Activated CD8-positive, alpha-beta memory T cell treated with anti-CD3 and anti-CD28 coated beads, Interleukin-2, amount 50 U/mL, for 48 hours (primary cell): ENCODE measurements around the gene ANKS1B.

ENCODE experiments used
- DNase-seq: peaks from one replicate; pipeline ENCODE4 v3.0.0-alpha.2; 2020

Gene ANKS1B

DNA sequence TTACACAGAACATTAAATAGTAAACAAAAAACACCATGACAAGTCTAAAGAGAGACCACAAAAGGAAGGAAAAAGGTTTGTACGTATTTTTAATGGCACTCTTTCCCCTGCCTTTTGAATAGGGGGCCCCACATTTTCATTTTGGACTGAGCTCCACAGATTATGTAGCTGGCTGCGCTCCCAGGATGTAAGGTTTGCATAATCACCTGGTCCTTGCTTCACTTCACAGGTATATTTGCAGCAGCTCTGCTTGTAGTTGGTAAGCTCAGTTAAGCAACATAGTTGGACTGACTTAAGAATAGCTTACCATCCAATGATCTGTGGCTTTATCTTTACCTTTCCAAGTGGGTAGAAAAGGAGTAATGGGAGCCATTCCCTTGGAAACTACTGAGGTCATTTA lies 885.0 kb downstream of the ANKS1B start:
- no peak for DNase-seq

DNA sequence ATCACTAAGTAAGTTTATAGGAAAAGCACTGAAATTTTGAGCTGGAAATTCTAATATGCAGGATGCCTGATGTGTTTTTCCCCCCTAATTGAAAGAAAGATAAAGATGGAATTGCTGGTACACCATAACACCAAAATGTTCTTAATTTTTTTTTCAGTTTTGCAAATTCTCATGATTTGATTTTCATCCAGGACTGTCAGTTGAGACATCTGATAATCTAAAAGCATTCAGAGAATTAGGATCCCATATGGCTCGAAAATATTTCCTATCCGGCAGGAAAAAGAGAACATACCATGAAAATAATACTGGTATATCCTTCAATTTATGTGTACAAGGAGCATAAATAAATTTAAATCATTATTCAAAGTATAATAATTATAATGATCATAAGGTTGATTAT lies 887.6 kb downstream of the ANKS1B start:
- DNase-seq = no peak

GRCh38 chr12:99093166-99093565 lies 891.6 kb downstream of the ANKS1B start:
- no peak for DNase-seq

- no peak for DNase-seq
Measured at GRCh38 chr12:99092100-99092851, 892.5 kb downstream of the ANKS1B start.

GRCh38 chr12:99087278-99087677 lies 897.5 kb downstream of the ANKS1B start:
- DNase-seq = no peak

GRCh38 chr12:99079811-99080210 lies 904.9 kb downstream of the ANKS1B start:
- DNase-seq = no peak

DNA sequence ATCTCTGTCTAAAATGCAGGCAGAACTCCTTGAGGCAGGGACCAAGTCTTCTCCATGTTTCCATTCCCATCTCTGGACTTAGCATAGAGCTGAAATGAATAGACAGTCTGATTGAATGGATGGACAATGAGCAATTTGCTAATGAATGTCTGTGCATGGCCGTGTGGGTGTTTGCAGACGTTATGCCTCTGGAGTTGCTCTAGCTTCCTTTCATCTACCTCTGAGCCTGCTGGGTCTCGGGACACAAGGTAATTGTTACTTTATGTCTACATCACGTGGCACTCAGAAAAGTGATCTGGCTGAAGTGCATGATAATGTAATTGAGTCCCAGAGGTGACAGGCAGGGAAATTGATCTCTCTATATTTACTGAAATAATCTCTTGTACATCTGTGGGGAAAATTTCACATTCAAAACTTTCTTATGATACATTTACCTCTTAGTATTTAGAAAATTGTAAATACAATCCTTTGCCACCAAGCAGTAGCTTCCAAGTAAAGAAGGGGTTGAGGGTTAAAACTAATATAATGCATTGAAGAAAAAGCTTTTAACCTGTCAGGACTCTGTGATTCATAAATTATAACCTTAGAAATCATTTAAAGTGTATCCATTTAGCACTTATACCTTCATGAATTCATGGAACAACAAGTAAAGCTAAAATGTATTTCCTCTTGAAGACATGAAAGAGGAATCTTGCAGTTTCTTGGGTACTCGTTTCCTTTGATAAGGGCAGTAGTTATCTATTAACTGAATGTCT lies 915.6 kb downstream of the ANKS1B start:
- DNase-seq = no peak

- DNase-seq = no peak
Measured at GRCh38 chr12:99067171-99067785, 917.5 kb downstream of the ANKS1B start.

- no peak for DNase-seq
Measured at GRCh38 chr12:99066726-99067125, 918.0 kb downstream of the ANKS1B start.

DNA sequence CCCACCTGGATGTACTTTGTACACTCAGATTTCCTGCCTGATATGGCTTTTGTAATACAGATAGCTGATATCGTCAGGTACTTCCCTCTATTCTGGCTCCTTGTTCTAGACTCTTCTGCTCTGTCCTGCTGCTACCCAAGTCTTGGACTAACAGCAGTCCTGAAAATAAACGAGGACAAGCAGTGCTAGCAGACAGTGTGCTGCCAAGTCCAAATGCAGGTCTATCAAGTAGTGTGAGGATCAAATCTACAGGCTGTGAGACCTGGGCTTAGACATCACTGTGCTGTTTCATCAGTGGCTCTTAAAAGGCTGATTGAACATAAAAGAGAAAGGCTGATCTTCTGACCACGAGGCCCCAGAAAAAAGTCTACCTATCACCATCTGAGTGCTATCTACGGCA lies 921.6 kb downstream of the ANKS1B start:
- DNase-seq = no peak

DNA sequence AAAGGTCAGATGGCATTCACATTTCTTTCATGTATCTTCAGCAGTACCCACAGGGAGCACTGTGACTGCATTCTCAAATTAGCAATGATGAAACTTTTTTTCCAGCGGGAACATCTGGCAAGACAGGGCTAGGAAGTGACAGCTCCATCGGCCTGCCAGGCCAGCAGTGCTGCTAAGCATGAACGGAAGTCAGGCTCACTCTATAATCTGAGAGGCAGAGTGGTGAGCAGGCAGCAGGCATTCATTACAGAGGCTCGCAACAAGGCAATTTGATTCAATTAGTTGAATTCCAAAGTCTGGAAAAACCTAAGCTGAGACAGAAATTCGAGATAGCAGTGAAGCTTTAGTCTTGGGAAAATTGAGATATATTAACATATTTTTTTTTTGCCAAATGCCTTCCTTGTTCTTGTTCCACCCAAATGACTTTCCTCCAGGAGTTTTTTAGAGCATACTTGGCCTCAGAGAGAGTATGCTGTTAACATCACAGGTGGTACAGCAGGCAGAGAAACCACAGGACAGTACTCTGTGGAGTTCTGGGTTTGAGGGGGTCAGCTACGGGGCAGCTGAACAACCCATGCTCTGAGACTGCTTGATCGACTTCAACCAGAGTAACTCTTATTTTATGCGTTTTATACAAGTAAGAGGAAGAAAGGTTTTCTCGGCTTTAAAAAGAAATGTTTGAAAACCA lies 924.8 kb downstream of the ANKS1B start:
- no peak for DNase-seq

GRCh38 chr12:99057670-99058069 lies 927.1 kb downstream of the ANKS1B start:
- no peak for DNase-seq

DNA sequence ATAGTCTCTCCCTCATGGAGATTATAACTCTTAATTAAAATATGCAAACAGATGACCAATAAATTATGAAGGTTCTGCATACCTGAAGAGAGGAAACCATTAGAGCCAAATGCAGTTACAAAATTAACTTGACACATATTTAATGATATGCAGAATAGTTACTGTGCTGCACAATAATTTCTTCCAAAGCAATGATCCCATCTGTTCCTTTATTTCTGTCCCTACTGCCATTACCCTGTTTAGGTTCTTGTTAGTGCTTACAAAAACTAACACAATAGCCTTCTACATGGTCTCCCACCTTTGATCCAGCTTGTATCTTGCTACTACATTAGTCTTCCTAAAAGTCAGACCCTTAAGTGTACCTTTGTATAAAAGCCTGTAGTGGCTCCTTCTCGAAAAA lies 928.5 kb downstream of the ANKS1B start:
- no peak for DNase-seq

DNA sequence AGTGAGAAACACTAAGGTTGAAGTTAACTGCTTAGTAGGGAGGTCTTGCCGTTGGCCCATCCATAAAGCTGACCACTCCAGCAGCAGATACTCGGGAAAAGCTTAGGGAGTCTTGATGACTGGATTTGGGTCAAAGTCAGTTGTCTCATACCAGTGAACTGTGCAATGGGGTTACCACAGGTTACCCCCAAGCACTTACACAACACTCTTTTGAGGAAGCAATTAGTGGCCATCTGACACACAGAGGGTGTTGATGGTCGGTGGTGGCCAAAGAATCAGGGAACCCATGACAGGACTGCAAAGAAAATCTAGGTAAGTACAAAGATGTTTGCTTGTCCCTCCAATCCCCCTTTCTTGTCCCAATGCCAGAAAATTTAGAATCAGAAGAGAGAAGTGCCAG lies 929.4 kb downstream of the ANKS1B start:
- DNase-seq = no peak

GRCh38 chr12:99054601-99055128 lies 930.1 kb downstream of the ANKS1B start:
- DNase-seq = no peak

DNA sequence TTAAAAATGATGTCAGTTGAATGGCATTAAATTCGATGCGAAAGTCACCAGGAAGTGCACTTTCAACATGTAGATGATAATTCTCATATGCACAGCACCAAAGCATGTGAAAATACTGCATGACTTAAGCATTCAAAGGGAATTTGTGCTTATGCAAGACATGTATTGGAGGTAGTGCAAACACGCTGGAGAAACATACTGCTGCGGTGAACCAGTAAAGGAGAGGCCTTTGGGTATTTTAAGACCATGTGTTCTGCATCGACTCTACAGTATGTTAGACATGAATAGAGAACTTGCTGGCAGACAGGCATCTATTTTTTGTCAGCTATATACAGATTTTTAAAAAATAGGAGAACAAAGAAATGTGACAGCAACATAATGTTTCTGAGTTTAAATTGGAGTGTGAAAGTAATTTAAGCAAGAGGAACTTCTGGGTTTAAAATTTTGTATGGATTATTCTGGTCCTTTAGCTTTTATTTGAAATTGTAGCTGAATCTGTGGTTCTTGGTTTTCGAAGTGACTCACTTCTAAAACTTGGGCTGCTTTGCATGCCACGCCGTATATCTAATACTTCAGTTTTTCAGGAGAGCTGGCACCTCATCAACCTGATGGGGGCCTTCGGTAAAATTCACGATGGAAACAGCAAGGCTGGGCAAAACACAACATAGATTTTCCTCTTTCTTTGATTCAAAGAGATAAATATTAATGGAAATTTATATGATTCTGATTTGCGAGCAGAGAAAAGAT lies 930.9 kb downstream of the ANKS1B start:
- DNase-seq = no peak

DNA sequence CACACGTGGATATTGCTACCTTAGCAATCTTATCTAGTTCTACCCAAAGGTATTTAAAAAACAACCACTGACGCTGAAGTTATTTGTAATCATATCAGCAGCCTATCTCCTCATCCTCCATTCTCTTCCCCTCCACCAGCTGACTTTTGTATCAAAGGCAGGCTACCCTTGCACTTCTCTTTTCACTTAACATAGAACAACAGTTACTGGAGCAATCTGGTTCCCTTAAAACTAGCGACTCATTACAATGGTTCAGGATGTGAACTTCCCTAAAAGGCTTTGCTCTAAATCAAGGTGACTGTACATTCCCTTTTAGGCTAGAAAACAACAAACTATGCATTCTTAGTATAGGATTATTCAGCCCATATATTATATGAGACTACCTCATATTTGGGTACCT lies 935.0 kb downstream of the ANKS1B start:
- no peak for DNase-seq

DNA sequence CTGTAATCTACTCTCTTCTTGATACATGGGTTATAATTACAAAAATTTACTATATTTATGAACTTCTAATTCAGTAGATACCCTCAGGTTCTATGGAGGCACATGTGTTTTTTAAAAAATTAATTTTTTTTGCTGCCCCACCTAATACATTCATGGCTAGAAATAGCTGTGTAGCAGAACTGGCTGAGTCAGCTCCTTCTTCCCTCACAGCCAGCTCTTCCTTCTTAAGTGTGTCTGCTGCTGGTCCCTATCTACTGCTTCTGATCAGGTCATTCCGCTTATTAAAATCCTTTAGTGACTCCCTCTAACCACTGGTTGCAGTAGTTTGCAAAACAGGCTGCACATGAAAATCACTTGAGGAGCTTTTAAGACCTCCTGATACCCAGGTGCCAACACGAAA lies 939.6 kb downstream of the ANKS1B start:
- DNase-seq = no peak

GRCh38 chr12:99043319-99043914 lies 941.3 kb downstream of the ANKS1B start:
- peak; percentile 67 for DNase-seq

DNA sequence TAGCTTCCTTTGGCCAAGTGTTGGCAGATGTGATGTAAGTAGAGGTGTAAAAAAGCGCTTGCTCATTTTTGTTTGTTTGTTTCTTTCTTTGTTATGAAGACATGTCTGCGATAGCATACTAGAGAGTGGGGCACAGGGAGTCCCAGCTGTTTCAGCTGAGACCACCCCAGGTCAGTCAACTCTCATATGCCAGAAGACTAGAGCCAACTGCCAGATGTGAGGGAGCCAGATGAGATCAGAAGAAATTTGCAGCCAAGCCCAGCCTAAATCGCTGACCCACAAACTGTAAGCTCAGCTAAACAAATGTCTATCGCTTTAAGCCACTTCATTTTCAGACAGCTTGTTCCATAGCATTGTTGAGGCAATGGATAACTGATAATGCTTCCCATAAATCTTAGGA lies 942.5 kb downstream of the ANKS1B start:
- no peak for DNase-seq

GRCh38 chr12:99039367-99040120 lies 945.2 kb downstream of the ANKS1B start:
- no peak for DNase-seq
